ENCODE measurements around the gene ANXA1. TPM values are rescaled to one million over a fixed set of nuclear protein-coding genes. Genes with fewer than 3 reads are reported as not detected.

The ANXA1 gene
- 1,091 and 1,943 TPM in 2 replicates for total RNA-seq

DNA sequence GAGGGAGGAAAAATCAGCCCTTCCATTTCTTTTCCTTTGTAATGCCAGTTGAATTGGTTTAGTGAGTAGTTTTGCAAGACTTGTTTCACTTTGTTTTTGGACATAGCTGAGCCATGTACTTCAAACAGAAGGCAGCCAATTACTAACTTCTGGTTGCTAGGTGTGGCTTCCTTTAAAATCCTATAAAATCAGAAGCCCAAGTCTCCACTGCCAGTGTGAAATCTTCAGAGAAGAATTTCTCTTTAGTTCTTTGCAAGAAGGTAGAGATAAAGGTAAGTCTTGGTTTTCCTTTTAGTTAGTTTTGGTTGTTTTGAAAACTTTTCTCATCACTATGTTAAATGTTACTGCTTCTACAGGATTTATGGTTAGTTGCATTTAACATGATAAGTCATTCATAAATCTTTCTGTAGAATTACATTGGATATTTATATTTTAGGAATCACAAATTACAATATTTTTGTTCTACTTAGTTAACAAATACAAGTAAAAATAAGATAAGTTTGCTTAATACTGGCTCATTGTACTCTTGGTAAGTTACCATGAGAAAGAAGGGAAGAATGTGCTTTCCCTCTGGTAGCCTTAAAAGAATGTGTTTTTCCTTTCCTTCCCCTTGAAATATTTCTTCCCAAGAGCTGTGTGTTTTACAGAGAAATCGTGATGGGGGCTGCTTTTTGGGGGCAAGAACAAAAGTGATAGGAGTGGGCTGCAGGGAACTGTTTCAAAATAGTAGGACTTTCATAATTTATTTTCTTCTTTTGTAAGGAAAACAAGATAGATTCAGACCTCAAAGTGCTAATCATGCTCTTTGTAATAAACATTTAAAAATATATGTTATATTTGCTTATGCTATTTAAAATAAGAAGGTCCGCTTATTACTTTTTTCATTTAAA is at the start of gene ANXA1:
Gene ANXA1 (plus strand): TSS at position 213 of the 890 bp plus-strand sequence. CDS start 6,671 bp downstream, outside the sequence.

Other genes starting within 250 kb of the ANXA1 start
- gene ALDH1A1, start 198.8 kb upstream of the ANXA1 start, total RNA-seq, result 3.4 and 6.2 TPM in 2 replicates

Measured in tracheal epithelial cell (primary cell).